CD14-positive monocyte (primary cell): ENCODE measurements around the gene SLC66A2. TPM values are rescaled to one million over a fixed set of nuclear protein-coding genes. Genes with fewer than 3 reads are reported as not detected.

Experiments
- DNase-seq, 3 donors: peaks; one replicate each; pipeline ENCODE4 v3.0.0-alpha.2; 2011 to 2022
- H2AFZ ChIP-seq: 2 replicates; pipeline ENCODE4 v1.6.0; 2012; ENCODE audit warnings: mild to moderate bottlenecking, low read depth, low read length, inconsistent platforms; ENCODE audit not compliant: insufficient read depth, poor library complexity, severe bottlenecking
- H3K27ac ChIP-seq, 2 donors: 1 replicate in 1 of 2; 2 replicates in 1 of 2; pipeline ENCODE4 v1.5.1; 2012 to 2013; ENCODE audit warnings: low read length in 2 of 2, control low read depth in 1 of 2, inconsistent platforms in 1 of 2, low read depth in 1 of 2, mild to moderate bottlenecking in 1 of 2
- H3K27me3 ChIP-seq, 2 donors: one replicate each; pipeline versions ENCODE4 v1.6.0 to v1.6.1; 2011 to 2013; ENCODE audit warnings: low read length in 2 of 2; ENCODE audit not compliant: control insufficient read depth in 2 of 2, insufficient read depth in 2 of 2
- H3K36me3 ChIP-seq, 2 donors: replicated peaks in 1 of 2; 1 replicate in 1 of 2; 2 replicates in 1 of 2; pipeline versions ENCODE4 v1.5.1 to v1.6.1; 2012 to 2013; ENCODE audit warnings: low read length in 2 of 2, control low read depth in 1 of 2, inconsistent platforms in 1 of 2, mild to moderate bottlenecking in 1 of 2; ENCODE audit not compliant: insufficient read depth in 2 of 2, control insufficient read depth in 1 of 2
- H3K4me1 ChIP-seq, 2 donors: 1 replicate in 1 of 2; 2 replicates in 1 of 2; pipeline versions ENCODE4 v1.5.1 to v1.6.1; 2012 to 2013; ENCODE audit warnings: low read length in 2 of 2, control low read depth in 1 of 2, inconsistent platforms in 1 of 2, mild to moderate bottlenecking in 1 of 2, moderate library complexity in 1 of 2; ENCODE audit not compliant: insufficient read depth in 2 of 2, control insufficient read depth in 1 of 2
- H3K4me2 ChIP-seq: replicated peaks from 2 replicates; pipeline ENCODE3; 2012; ENCODE audit warnings: low read length, moderate library complexity, mild to moderate bottlenecking; ENCODE audit not compliant: poor library complexity, severe bottlenecking; ENCODE audit errors: extremely low read depth
- H3K4me3 ChIP-seq, 3 experiments: fragments of 200-600 bp in 1 of 3; sonication (generic) in 1 of 3; replicated peaks in 1 of 3; 1 replicate in 2 of 3; 2 replicates in 1 of 3; pipeline ENCODE4 v1.5.1; 2011 to 2013; ENCODE audit warnings: low read length in 3 of 3, mild to moderate bottlenecking in 3 of 3, control low read depth in 2 of 3, low read depth in 2 of 3, inconsistent platforms in 1 of 3, moderate library complexity in 1 of 3
- H3K79me2 ChIP-seq: 2 replicates; pipeline ENCODE4 v1.6.0; 2012; ENCODE audit warnings: mild to moderate bottlenecking, control low read depth, inconsistent platforms, low read length, moderate library complexity; ENCODE audit not compliant: insufficient read depth
- H3K9ac ChIP-seq: 2 replicates; pipeline ENCODE4 v1.6.0; 2017; ENCODE audit warnings: low read length, mild to moderate bottlenecking; ENCODE audit not compliant: insufficient read depth, poor library complexity, severe bottlenecking
- H3K9me3 ChIP-seq, 2 donors: replicated peaks in 1 of 2; 1 replicate in 1 of 2; 2 replicates in 1 of 2; pipeline versions ENCODE4 v1.5.1 to v1.6.1; 2012 to 2013; ENCODE audit warnings: low read length in 2 of 2, control low read depth in 1 of 2; ENCODE audit not compliant: control insufficient read depth in 1 of 2, insufficient read depth in 1 of 2
- H4K20me1 ChIP-seq: 2 replicates; pipeline ENCODE4 v1.6.0; 2012; ENCODE audit warnings: mild to moderate bottlenecking, low read length, control low read depth, moderate library complexity; ENCODE audit not compliant: insufficient read depth
- H3K27ac Mint-ChIP-seq, 7 donors: one replicate each; pipeline ENCODE4 v1.8.0; 2020; ENCODE audit warnings: mild to moderate bottlenecking in 7 of 7, mixed read lengths in 7 of 7, moderate library complexity in 6 of 7, inconsistent platforms in 2 of 7
- H3K27me3 Mint-ChIP-seq, 3 donors: one replicate each; pipeline ENCODE4 v1.8.0; 2021 to 2022; ENCODE audit warnings: low read depth in 3 of 3, mild to moderate bottlenecking in 3 of 3, mixed read lengths in 3 of 3, moderate library complexity in 3 of 3, inconsistent platforms in 1 of 3
- H3K36me3 Mint-ChIP-seq, 2 donors: one replicate each; pipeline ENCODE4 v1.8.0; 2020; ENCODE audit warnings: mixed read lengths in 2 of 2, inconsistent platforms in 1 of 2, mild to moderate bottlenecking in 1 of 2
- H3K4me1 Mint-ChIP-seq: one replicate; pipeline ENCODE4 v1.8.0; 2020; ENCODE audit warnings: mild to moderate bottlenecking, mixed read lengths
- H3K4me3 Mint-ChIP-seq, 2 donors: one replicate each; pipeline ENCODE4 v1.8.0; 2020; ENCODE audit warnings: mild to moderate bottlenecking in 2 of 2, mixed read lengths in 2 of 2, moderate library complexity in 1 of 2
- H3K9me3 Mint-ChIP-seq, 7 donors: one replicate each; pipeline ENCODE4 v1.8.0; 2020 to 2022; ENCODE audit warnings: mixed read lengths in 7 of 7, mild to moderate bottlenecking in 6 of 7, moderate library complexity in 6 of 7, inconsistent platforms in 2 of 7
- WGBS: methylation state at CpG from one replicate; pipeline ENCODE4 v1.1.5; 2013; ENCODE audit warnings: missing lambda C conversion rate; ENCODE audit not compliant: insufficient coverage; 5-methylcytosine and 5-hydroxymethylcytosine counted together
- intact Hi-C, 2 donors: fragments of 100-400 bp; cut with micrococcal nuclease; formaldehyde crosslinking; loops; one replicate each; pipeline versions ENCODE4 v1.15.0 to v1.15.1; 2023
- polyA plus RNA-seq, 3 donors: library from polyadenylated mRNA; depleted of rRNA in 1 of 3; unstranded in 2 of 3; stranded (reverse) in 1 of 3; fragments of 300-500 nt in 2 of 3; fragments of >200 nt in 1 of 3; fragmentation: Illumina TruSeq in 2 of 3; gene quantifications; 1 replicate in 2 of 3; 2 replicates in 1 of 3; pipeline ENCODE4 v1.2.3, GENCODE V29; 2012 to 2021
- TF ChIP-seq, protein P1 (sequence below): fragments of 200-600 bp; IDR thresholded peaks from one replicate; pipeline ENCODE4 v1.8.0; 2022; ENCODE audit warnings: antibody characterized with exemption, mild to moderate bottlenecking

Gene SLC66A2
- polyA plus RNA-seq, 3 donors: 26.8 to 42.6 (median 33.8) TPM

DNA sequence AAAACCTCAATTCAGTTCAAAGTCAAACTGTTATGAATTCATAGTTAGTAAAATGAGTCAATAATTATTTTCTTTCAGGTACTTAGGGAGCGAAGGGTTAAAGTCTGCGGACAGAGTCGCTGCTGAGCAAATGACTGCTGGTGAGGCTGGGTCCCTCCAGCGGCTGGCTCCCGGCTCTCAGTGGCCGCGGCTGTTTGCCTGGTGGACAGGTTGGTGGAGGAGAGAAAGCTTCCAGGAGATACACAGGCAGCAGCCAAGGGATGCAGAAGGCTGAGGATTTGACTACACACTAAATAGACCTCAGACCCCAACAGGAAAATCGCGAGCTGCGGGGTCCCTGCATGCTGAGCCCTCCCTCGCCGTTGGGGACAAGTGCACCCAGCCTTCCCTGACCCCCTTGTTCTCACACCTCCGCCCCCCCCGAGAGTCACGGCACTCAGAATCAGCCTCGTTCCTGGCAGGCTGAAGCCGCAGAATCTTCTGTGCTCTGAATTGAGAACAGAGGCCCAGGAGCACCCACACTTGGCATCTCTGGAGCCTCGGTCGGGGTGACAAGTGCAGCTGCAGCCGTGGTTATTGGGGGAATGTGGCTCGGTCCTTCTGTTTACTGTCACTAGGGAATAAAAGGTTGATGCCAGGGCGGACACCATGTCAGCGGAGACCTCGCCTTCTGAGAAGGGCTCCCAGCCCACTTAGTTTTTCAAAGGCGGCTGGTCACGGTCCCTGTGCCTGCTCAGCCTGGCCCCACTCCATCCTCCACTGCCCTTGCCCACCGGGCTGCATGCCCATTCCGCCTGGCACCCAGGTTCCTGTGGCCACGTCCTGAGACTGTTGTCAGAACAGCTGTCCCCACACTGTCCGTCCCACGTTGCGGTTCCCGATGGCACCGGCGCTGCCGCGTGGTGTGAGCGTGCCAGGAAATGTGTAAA lies 74.0 kb downstream of the SLC66A2 start:
- no peak overlapping the region for H3K4me3 Mint-ChIP-seq
- TF ChIP-seq, protein P1, sequence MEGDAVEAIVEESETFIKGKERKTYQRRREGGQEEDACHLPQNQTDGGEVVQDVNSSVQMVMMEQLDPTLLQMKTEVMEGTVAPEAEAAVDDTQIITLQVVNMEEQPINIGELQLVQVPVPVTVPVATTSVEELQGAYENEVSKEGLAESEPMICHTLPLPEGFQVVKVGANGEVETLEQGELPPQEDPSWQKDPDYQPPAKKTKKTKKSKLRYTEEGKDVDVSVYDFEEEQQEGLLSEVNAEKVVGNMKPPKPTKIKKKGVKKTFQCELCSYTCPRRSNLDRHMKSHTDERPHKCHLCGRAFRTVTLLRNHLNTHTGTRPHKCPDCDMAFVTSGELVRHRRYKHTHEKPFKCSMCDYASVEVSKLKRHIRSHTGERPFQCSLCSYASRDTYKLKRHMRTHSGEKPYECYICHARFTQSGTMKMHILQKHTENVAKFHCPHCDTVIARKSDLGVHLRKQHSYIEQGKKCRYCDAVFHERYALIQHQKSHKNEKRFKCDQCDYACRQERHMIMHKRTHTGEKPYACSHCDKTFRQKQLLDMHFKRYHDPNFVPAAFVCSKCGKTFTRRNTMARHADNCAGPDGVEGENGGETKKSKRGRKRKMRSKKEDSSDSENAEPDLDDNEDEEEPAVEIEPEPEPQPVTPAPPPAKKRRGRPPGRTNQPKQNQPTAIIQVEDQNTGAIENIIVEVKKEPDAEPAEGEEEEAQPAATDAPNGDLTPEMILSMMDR: no peak
- H3K27me3 Mint-ChIP-seq: peaks cover 1 to 3% (median 2%) of the 10 kb centered on the region in 3 donors
- intact Hi-C loops: no loop called here
- H3K36me3 ChIP-seq: no peaks in the 10 kb centered on the region
- H3K79me2 ChIP-seq: no peaks in the 10 kb centered on the region
- no peak overlapping the region for H3K9ac ChIP-seq
- H3K9me3 Mint-ChIP-seq: peaks cover 10 to 31% (median 22%) of the 10 kb centered on the region in 7 donors
- no peak overlapping the region for H3K27ac Mint-ChIP-seq
- peaks cover 11 to 29% of the 10 kb centered on the region in 2 donors for H3K9me3 ChIP-seq
- H3K27me3 ChIP-seq: no peaks in the 10 kb centered on the region
- peaks cover 4% of the 10 kb centered on the region for H3K4me1 Mint-ChIP-seq
- H3K4me3 ChIP-seq: no peak overlapping the region
- no peak overlapping the region for H3K4me2 ChIP-seq
- no peaks in the 10 kb centered on the region for H3K36me3 Mint-ChIP-seq
- H3K4me1 ChIP-seq: no peaks in the 10 kb centered on the region
- no peak overlapping the region for H2AFZ ChIP-seq
- 75% methylated on average over 24 of the region's 38 CpGs for WGBS
- H4K20me1 ChIP-seq: no peaks in the 10 kb centered on the region
- DNase-seq: no peak
- H3K27ac ChIP-seq: no peak overlapping the region

DNA sequence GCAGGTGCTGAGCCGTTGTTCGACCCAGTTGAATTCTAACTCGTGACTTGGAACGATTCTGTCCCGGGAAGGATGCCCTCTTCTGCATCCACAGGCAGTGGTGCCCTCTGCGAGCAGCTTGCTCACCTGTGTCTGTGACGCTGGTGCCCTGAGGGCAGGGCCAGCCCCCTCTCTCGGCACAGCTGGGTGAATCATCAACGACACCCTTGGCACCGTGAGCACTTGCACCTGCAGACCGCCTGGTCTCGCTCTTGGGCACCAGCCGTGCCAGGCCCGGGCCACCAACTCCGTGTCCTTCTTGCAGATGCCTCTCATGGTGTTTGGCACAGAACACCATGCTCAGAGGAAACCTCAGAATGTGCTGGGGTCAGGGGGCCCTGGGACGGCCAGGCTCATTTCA lies 75.0 kb downstream of the SLC66A2 start:
- 98% methylated on average over 16 of the region's 16 CpGs for WGBS
- intact Hi-C loops: no loop called here
- no peak for DNase-seq

More for the DNA sequence above, 75.0 kb downstream of the SLC66A2 start:
- H3K27ac ChIP-seq: no peak overlapping the region
- no peaks in the 10 kb centered on the region for H3K4me1 ChIP-seq
- no peaks in the 10 kb centered on the region for H3K27me3 ChIP-seq
- Mint-ChIP-seq H3K36me3 (no peaks in the 10 kb centered on the region), H3K4me3 (no peak overlapping the region), H3K9me3 (peaks cover 9 to 22% (median 18%) of the 10 kb centered on the region in 7 donors), H3K27me3 (peaks cover 1 to 3% (median 2%) of the 10 kb centered on the region in 3 donors), H3K4me1 (peaks cover 4% of the 10 kb centered on the region), H3K27ac (no peak overlapping the region)
- no peak overlapping the region for H3K4me3 ChIP-seq
- H3K9me3 ChIP-seq: peaks cover 11 to 22% of the 10 kb centered on the region in 2 donors
- H3K79me2 ChIP-seq: no peaks in the 10 kb centered on the region
- TF ChIP-seq, protein P1: no peak
- no peaks in the 10 kb centered on the region for H3K36me3 ChIP-seq
- no peak overlapping the region for H3K9ac ChIP-seq
- H2AFZ ChIP-seq: no peak overlapping the region
- no peak overlapping the region for H3K4me2 ChIP-seq
- H4K20me1 ChIP-seq: no peaks in the 10 kb centered on the region
